GM21737 (cell line): ENCODE results near the gene VIT.

ENCODE experiments used
- ATAC-seq: cut with Tn5 transposase; IDR thresholded peaks from one replicate; pipeline ENCODE4 v1.9.1; 2021; ENCODE audit warnings: mild to moderate bottlenecking, moderate library complexity; ENCODE audit not compliant: unreplicated experiment

VIT gene

DNA sequence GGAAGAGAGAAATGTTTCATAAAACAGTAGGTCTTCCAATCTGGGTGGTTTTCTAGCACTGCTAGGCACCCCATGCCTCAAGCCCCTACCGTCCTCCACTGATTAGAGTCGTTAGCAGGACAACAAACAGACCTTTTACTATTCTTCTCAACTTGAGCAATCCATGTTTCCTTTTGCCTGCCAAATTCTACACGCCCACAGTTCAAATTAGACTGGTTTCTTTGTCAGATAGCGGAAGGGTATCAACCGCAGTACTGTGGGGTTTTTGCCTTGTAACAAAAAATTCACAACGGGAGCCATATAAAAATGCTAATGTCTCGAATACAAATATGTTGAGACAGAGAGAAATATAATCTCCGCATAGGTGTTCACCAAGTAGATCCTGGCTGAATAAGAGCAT is 59.9 kb downstream of the VIT start:
- no peak for ATAC-seq

DNA sequence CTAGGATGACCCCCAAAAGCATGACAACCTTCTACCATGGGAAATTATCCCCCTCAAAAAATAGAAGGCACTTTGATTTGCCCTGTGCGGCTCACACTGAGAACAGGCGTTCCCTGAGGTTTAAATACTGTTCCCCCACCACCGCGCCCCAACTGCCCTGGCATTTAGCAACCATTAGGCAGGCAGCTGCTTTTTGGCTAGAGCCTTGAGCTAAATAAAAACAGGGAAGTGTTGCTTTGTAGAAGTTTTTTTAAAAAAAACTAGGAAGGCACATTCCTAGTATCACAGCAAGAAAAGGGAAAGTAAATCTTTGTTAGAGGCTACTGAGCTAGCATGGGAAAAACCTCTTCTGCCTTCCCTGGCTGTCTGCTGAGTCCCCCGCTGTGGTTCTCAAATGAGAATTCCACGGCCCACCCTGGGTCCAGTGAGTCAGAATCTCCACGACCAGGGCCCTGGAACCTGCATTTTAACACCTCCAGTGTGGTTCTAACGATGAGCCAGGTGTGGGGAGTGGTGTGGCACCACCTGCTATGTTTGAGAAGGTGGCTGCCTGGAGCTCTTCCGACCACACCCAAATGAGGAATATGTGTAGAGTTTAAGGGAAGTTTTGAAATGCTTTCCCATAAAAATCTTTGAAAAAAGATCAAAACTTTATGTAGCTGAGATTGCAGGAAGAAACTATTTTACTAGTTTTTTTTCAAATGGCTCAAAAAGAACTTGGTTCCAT is 66.4 kb downstream of the VIT start:
- ATAC-seq: no peak

DNA sequence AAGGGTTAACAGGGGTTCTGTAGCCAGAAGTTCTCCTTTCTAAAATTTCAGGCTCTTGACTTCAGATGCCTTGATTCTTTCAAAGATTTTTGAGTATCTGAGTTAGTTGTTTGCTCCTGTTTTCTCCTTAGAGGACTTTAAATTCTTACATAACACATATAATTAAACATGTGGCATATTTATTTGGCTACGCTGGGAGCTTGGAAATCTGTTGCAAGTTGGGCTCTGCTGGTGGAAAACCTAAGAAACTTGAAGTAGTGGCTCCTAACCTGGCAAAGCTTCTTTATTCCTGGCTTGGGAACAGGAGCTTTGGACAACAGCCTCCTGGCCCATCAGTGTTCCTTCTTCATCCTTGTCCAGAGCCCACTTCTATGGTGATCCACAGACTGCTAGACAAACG is 72.6 kb downstream of the VIT start:
- ATAC-seq: no peak

DNA sequence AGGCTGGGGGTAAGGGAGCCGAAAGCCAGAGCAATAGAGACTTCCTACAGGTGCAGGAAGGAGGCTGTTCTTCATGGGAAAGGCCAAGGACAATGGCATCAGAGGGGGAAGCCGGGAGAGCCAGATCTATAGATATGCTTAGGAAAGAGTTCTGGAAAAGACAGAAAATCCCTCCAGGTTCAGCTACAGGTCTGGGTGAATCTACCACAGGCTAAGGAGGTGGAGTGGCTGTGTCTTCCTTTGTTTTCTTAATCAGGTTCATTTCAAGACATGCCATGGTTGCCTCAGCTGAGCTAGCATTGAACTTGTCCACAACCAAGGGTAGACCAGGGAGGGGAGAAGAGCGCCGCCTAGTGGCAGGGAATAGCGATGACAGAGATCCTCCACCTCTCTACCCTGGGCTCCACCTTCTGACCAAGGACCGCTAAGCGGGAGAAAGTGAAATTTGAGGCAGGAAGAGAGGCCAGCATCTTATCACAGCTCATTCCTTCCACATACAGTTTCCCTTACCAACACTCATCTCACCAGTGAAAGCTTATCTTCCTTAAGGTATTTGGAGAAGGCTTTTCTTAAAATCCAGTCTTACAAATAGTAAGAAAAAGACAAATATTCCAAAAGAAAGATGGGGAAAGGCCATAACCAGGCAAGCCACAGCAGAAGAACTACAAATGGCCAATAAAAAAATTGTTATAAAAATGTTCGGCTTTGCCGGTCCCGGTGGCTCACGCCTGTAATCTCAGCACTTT is 74.2 kb downstream of the VIT start:
- peak; percentile 64 for ATAC-seq

DNA sequence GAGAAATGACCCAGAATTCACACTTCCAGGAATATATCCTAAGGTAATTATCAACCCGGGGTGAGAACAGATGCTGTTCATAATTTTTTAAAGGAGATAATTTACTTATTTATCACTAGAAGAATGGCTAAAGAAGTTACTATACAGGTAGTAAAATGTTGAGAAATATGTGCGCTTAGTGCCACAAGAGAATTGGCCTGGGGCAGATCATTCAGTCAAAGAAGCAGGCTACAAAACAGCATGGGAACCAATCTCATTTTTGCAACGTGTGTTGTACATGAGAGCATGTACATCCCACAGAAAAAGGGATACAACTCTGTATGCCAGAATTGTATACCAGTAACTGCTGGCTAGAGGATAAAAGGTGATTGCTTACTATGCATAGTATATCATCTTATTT is 75.2 kb downstream of the VIT start:
- no peak for ATAC-seq

GRCh38 chr2:36773947-36774346 is 77.4 kb downstream of the VIT start:
- no peak for ATAC-seq

- no peak for ATAC-seq
These were observed 78.8 kb downstream of the VIT start for GRCh38 chr2:36775261-36775660.

- ATAC-seq: no peak
These were observed 79.3 kb downstream of the VIT start for GRCh38 chr2:36775806-36776205.

DNA sequence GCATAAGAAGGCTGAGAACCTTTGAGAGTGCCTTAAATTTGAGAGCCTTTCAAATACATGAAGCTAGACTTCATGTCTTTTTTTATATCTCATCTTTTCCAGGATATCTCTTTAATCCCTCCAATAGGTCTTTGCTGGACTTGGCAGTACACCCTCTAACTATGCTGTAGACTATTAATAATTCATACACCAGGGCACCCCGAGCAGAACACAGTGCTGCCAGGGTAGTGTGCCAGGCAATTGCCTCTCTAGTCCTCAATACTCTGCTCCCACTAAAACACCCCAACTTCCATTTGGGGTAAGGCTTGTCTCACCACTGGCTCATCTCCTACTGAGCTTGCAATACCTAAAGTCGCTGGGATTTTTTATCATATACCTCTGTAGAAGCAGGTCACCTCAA is 80.8 kb downstream of the VIT start:
- no peak for ATAC-seq

DNA sequence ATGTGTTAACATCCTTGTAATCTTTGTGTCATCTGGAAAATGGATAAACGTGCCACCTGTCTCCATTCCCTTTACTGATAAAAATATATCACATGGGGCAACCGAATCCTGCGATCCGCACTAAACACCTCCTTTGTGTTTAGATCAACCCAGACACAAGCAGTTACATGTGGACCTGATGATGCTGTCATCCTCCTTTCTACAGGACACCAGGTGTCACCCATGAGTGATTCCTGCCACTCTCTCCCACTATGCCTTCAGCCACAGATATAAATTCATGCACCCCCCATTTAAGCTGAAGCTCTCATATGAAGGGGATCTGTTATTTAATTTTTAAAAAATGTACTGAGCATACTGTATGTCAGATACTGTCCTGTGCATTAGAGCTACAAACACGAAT is 81.3 kb downstream of the VIT start:
- no peak for ATAC-seq

DNA sequence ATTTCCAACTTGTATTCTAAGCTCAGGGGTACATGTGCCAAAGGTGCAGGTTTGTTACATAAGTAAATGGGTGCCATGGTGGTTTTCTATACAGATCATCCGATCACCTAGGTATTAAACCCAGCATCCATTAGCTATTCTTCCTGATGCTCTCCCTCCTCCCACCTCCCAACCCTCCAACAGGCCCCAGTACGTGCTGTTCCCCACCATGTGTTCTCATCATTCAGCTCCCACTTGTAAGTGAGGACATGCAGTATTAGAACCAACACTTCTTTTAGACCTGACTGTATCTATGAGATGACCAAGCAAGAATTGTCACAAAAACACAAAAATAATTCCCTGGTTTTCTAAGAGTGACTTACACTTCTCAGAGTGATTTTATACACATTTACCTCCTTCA is 83.0 kb downstream of the VIT start:
- no peak for ATAC-seq

DNA sequence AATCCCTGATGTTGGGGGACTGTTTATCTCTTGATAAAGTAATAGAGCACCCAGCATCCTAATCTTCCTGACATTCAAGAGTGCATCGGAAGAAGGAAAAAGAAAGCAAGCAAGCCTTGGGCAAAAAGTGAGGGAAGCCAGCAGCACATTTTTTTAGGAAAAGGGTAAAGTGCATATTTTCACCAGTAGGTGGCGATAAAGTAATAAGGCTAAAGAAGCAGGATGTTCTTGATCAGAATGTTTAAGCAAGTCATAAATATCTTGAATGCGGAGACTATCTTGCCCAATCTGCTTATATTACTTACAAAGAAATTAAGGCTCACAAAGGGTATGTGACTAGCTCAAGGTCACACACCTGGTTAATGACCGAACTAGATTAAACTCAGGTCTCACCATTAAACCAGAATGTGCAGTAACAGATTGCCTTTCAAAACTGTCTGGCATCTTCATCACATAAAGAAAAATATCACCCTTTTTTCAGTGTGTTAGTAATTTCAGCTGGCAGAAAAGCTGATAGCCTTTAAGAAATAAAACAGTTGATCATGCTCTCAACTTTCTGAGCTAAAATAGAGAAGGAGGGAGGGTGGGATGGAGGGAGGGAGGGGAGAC is 83.8 kb downstream of the VIT start:
- ATAC-seq: no peak

DNA sequence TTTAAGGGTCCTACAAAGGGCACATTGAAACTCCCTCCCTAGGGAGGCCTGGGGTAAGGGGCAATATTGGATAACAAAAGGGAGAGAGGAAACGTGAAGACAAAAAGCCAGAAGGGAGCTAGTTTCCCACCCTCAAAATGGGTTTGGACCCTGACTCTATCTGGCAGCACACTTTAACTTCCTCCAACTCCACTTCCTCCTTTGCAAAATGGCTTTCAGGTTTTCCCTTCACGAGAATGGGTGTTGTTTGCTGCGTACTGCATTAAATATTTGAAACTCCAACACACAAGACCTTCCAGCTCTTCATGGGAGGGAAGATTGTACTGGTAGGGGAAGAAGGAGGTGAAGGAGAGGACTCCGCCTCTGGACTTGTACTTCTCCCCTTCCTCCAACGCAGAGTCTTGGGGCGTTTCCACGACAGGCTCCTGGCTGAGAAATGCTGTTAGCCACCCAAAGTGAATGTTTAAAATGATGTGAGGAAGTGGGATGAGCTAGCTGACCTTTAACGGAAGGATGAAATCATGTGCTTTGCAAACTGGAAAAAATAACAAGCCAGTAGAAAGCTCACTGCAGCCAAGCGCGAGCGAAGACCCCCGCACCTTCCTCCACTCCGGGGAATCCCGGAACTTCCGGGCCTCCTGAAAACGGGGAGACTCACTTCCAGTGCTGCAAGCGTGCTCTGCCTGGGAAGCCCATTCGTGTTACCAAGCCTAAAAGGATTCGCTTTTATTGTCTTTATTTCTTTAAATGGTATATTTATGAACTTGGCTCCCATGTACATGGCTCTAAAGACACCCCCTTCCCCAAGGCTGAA is 85.6 kb downstream of the VIT start:
- no peak for ATAC-seq

GRCh38 chr2:36783246-36783645 is 86.7 kb downstream of the VIT start:
- ATAC-seq: no peak

- ATAC-seq: no peak
These were observed 88.8 kb downstream of the VIT start for GRCh38 chr2:36785179-36785795.

DNA sequence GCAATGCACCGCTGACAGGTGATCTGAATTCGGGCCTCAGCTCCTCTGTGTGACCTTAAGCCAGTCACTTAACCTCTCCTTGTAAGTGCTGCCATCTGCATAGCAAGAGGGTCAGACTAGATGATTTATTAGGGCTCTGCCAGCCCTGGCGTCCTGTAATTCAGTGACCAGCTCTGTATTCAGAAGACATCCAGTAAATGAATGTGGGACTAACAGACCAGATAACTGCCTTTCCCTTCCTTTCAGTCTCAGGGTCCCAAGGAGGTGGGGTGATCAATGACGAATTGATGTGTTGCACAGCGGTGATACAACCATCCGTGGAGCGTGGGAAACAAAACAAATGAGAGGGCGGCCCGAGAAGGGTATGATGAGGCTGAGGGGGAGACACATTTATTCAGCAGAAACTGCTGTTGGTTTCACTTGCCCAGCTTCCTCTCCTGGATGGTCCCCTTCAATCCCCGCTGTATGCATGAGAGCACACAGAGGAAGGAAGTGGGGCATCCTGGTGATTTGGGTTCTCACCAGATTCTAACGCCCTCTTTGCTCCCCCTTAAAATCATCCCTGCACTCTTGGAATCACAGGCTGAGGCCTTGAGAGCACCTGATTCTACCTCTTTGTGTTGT is 92.8 kb downstream of the VIT start:
- no peak for ATAC-seq

DNA sequence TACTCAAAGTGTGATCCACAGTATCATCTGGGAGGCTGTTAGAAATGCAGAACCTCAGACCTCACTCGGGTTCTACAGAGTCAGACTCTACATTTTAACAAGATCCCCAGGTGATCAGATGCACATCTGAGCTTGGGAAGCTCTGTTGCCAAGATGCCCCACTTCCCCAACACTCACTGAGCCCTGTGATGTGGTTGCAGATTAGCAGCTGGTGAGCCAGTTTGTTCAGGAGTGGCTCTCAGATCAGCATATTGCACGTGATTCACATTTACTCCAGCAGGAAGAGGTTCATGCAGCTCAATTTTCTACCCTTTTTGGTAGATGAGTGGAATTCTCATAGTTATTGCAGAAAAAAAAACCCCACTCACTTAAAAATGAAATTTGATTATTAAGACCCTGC is 96.4 kb downstream of the VIT start:
- no peak for ATAC-seq

- ATAC-seq: no peak
These were observed 101.0 kb downstream of the VIT start for GRCh38 chr2:36797324-36798070.

- no peak for ATAC-seq
These were observed 102.2 kb downstream of the VIT start for GRCh38 chr2:36798724-36799123.

- ATAC-seq: no peak
These were observed 103.9 kb downstream of the VIT start for GRCh38 chr2:36800381-36800780.
